ENCODE measurements around the gene DGKZ.

DNA sequence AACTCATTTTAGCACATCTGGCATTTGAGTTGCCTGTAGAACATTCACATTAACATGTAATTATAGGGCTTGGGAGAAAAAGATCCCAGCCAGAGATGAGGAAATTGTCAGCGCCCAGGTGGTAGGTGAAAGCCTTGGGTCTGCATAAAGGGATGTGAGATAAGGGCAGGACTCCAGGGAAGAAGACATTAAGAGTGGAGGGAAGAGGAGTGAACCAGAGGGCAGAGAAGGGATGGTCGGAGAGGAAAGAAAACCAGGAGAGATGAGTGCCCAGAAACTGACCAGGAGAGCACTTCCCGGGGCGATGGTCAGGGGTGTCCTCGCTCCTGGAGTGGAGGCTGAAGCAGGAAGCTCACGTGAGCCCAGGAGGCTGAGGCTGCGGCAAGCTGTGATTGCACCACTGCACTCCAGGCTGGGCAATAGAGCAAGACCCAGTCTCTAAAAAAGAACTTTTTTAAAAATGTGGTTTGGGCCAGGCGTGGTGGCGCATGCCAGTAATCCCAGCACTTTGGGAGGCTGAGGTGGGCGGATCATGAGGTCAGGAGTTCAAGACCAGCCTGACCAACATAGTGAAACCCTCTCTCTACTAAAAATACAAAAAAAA is 20.3 kb upstream of the DGKZ start:
- TF ChIP-seq, protein P1, sequence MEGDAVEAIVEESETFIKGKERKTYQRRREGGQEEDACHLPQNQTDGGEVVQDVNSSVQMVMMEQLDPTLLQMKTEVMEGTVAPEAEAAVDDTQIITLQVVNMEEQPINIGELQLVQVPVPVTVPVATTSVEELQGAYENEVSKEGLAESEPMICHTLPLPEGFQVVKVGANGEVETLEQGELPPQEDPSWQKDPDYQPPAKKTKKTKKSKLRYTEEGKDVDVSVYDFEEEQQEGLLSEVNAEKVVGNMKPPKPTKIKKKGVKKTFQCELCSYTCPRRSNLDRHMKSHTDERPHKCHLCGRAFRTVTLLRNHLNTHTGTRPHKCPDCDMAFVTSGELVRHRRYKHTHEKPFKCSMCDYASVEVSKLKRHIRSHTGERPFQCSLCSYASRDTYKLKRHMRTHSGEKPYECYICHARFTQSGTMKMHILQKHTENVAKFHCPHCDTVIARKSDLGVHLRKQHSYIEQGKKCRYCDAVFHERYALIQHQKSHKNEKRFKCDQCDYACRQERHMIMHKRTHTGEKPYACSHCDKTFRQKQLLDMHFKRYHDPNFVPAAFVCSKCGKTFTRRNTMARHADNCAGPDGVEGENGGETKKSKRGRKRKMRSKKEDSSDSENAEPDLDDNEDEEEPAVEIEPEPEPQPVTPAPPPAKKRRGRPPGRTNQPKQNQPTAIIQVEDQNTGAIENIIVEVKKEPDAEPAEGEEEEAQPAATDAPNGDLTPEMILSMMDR (IDR thresholded peaks at IDR 0.05; ENCODE audit: insufficient read depth, low read length) = no peak
- TF ChIP-seq GABPA (IDR thresholded peaks at IDR 0.05; ENCODE audit: low read depth) = no peak
- TF ChIP-seq, protein P2, sequence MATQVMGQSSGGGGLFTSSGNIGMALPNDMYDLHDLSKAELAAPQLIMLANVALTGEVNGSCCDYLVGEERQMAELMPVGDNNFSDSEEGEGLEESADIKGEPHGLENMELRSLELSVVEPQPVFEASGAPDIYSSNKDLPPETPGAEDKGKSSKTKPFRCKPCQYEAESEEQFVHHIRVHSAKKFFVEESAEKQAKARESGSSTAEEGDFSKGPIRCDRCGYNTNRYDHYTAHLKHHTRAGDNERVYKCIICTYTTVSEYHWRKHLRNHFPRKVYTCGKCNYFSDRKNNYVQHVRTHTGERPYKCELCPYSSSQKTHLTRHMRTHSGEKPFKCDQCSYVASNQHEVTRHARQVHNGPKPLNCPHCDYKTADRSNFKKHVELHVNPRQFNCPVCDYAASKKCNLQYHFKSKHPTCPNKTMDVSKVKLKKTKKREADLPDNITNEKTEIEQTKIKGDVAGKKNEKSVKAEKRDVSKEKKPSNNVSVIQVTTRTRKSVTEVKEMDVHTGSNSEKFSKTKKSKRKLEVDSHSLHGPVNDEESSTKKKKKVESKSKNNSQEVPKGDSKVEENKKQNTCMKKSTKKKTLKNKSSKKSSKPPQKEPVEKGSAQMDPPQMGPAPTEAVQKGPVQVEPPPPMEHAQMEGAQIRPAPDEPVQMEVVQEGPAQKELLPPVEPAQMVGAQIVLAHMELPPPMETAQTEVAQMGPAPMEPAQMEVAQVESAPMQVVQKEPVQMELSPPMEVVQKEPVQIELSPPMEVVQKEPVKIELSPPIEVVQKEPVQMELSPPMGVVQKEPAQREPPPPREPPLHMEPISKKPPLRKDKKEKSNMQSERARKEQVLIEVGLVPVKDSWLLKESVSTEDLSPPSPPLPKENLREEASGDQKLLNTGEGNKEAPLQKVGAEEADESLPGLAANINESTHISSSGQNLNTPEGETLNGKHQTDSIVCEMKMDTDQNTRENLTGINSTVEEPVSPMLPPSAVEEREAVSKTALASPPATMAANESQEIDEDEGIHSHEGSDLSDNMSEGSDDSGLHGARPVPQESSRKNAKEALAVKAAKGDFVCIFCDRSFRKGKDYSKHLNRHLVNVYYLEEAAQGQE (IDR thresholded peaks at IDR 0.05; ENCODE audit: insufficient replicate concordance, low read depth) = no peak
- TF ChIP-seq POLR2AphosphoS5 (IDR thresholded peaks at IDR 0.05; ENCODE audit: low read depth) = no peak
- no peak for TF ChIP-seq SPI1 (IDR thresholded peaks at IDR 0.05; ENCODE audit: borderline replicate concordance, low read depth)

All from HL-60 (cell line).